Amniotic stem cell (primary cell): ENCODE measurements around the gene ZNF99.
"Not testable (repeated sequence)": the region's sequence is repeated elsewhere in the genome, so short reads cannot be mapped to it uniquely, and the experiment has no call there.

Experiments
- DNase-seq: peaks from one replicate; lab custom pipeline; 2025; lab: John Stamatoyannopoulos, UW

ZNF99 gene

GRCh38 chr19:22783651-22784410 is at the start of gene ZNF99:
TSS of gene ZNF99 (minus strand) at chr19:22784151. CDS start at chr19:22784016, 135 bp downstream.
- no peak for DNase-seq

- no peak for DNase-seq
These were observed 48.2 kb upstream of the ZNF99 start, which contains the start of gene ZNF723 for GRCh38 chr19:22832031-22832762. TSS of gene ZNF723 (plus strand) at chr19:22832291. CDS start at chr19:22832380, 89 bp downstream.

- no peak for DNase-seq
These were observed 47.3 kb upstream of the ZNF99 start for GRCh38 chr19:22831211-22831610.

- no peak for DNase-seq
These were observed 30.2 kb upstream of the ZNF99 start for GRCh38 chr19:22814124-22814523.

GRCh38 chr19:22807061-22807835 is 23.3 kb upstream of the ZNF99 start:
- DNase-seq, result no peak

- DNase-seq, result no peak
These were observed 22.5 kb upstream of the ZNF99 start for GRCh38 chr19:22806418-22806817.

- DNase-seq, result no peak
These were observed 13.1 kb upstream of the ZNF99 start for GRCh38 chr19:22797040-22797439.

- not testable (repeated sequence) for DNase-seq
These were observed 8.9 kb upstream of the ZNF99 start for GRCh38 chr19:22792863-22793262.

- DNase-seq, result no peak
These were observed 47.9 kb downstream of the ZNF99 start for GRCh38 chr19:22735911-22736645.

GRCh38 chr19:22733691-22734090 is 50.3 kb downstream of the ZNF99 start:
- no peak for DNase-seq

GRCh38 chr19:22728214-22728613 is 55.7 kb downstream of the ZNF99 start:
- not testable (repeated sequence) for DNase-seq

GRCh38 chr19:22721533-22721932 is 62.4 kb downstream of the ZNF99 start:
- not testable (repeated sequence) for DNase-seq

- no peak for DNase-seq
These were observed 75.0 kb downstream of the ZNF99 start for GRCh38 chr19:22708983-22709382.

GRCh38 chr19:22703096-22703495 is 80.9 kb downstream of the ZNF99 start:
- not testable (repeated sequence) for DNase-seq

GRCh38 chr19:22702661-22703060 is 81.3 kb downstream of the ZNF99 start:
- not testable (repeated sequence) for DNase-seq
